GM21367 (cell line): ENCODE data around the gene ARHGEF25.
A peak's percentile ranks its signal among the peaks of the same experiment; 100 is the strongest.
"Not testable (repeated sequence)": the region's sequence is repeated elsewhere in the genome, so short reads cannot be mapped to it uniquely, and the experiment has no call there.

Experiments
- ATAC-seq: cut with Tn5 transposase; IDR thresholded peaks from one replicate; pipeline ENCODE4 v1.9.1; 2021; ENCODE audit not compliant: unreplicated experiment

Gene ARHGEF25

DNA sequence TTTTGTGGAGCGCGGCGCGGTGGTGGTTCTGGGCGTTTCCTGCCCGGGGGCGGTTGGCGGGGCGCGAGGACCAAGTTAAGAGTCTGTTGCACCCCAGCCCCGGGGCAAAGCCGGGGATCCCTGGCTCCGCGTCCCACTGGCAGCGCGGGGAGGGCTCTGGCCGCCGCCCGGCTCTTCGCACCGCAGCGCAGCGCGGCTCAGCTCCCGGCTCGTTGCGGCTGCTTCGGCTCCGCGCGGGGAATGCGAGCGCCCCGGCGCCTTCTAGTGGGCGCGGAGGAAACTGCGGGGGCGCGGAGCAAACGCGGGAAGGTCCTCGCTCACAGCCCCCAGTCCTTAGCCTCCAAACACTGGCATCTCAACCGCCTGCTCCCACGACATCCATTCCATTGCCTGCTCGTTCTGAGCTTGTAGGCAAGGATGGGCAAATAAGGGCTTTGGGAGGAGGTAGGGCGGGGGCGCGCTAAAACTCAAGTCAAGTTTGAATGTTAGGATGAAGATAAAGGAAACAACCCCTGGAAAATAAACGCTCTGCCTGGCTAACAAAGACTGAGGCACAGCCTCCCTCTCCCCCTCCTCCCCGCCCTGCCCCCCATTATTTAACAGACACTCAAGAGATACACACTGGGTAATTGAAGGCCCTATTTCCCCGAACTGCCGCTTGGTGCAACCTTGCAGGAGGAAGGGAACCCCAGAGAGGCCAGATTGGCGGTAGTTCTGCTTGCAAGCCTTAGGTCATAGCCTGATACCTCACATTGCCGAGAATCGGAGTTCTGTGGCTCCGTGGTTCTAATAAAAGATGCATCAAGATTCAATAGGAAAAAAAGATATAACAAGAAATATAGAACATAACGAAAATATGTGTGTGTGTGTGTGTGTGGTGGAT, 22.0 kb downstream of the ARHGEF25 start, which contains the start of gene B4GALNT1:
B4GALNT1 (minus strand) TSS at position 244 of the 883 bp plus-strand sequence. CDS start 1,069 bp downstream, outside the sequence.
- ATAC-seq, result peak; percentile 47

DNA sequence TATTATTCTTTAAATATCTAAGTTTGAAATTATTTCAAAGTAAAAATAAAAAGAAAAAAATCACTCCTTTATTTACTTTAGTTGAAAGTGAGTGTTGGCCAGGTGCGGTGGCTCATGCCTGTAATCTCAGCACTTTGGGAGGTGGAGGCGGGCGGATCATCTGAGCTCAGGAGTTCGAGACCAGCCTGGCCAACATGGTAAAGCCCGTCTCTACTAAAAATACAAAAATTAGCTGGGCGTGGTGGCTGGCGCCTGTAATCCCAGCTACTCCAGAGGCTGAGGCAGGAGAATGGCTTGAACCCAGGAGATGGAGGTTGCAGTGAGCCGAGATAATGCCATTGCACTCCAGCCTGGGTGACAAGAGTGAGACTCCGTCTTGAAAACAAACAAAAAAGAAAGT, 25.5 kb downstream of the ARHGEF25 start:
- ATAC-seq, result not testable (repeated sequence)

DNA sequence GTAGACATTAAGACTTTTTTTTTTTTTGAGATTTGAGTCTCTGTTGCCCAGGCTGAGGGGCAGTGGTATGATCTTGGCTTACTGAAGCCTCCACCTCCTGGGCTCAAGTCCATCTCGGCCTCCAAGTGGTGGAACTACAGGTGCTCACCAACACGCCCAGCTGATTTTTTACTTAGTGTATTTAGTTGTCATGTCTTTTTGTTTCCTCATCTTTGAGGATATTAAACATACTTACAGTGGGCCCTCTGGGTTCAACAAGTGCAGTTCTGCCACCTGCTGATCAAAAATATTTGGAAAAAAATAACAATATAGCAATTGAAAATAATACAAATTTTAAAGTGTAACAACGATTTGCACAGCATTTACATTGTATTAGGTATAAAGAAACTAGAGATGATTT, 26.1 kb downstream of the ARHGEF25 start:
- no peak for ATAC-seq

GRCh38 chr12:57638096-57638495, 26.9 kb downstream of the ARHGEF25 start:
- no peak for ATAC-seq

- ATAC-seq, result no peak
These were observed 29.2 kb downstream of the ARHGEF25 start for GRCh38 chr12:57640175-57641042.

GRCh38 chr12:57641699-57642442, 30.6 kb downstream of the ARHGEF25 start:
- no peak for ATAC-seq

DNA sequence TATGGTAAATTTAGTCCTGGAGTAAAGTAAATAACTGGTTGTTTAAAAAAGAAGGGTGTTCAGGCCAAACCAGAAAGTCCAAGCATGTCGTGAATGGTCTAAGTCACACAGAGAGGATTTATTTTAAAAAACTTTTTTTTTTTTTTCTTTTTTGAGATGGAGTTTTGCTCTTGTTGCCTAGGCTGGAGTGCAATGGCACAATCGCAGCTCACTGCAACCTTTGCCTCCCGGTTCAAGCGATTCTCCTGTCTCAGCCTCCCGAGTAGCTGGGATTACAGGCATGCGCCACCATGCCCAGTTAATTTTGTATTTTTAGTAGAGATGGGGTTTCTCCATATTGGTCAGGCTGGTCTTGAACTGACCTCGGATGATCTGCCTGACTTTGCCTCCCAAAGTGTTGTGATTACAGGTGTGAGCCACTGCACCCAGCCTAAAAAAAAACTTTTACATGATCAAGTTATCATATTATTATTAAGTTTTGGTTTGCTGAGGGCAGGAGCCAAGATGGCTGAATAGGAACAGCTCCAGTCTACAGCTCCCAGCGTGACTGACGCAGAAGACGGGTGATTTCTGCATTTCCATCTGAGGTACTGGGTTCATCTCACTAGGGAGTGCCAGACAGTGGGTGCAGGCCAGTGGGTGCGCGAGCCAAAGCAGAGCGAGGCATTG, 34.9 kb downstream of the ARHGEF25 start:
- not testable (repeated sequence) for ATAC-seq

- not testable (repeated sequence) for ATAC-seq
These were observed 35.4 kb downstream of the ARHGEF25 start for GRCh38 chr12:57646659-57647049.

DNA sequence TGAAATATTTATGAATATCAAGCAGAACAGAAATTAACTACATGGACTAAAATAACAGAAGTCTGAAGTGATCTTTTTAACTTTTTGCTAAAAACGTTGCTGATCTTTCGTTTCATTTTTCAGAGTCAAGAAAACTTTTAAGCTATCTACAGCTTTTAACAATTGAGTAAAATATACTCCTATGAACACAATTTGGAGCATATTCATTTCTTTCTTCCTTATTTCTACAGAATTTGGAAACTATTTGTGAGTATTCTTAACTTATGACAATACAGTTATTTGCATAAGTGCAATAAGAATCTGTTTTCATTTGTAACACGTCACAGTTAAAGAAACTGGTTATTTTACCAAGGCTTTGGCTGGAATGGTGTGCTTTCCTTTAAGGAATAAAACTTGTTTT, 42.8 kb downstream of the ARHGEF25 start:
- ATAC-seq, result no peak

- no peak for ATAC-seq
These were observed 44.5 kb downstream of the ARHGEF25 start for GRCh38 chr12:57655541-57656240.

DNA sequence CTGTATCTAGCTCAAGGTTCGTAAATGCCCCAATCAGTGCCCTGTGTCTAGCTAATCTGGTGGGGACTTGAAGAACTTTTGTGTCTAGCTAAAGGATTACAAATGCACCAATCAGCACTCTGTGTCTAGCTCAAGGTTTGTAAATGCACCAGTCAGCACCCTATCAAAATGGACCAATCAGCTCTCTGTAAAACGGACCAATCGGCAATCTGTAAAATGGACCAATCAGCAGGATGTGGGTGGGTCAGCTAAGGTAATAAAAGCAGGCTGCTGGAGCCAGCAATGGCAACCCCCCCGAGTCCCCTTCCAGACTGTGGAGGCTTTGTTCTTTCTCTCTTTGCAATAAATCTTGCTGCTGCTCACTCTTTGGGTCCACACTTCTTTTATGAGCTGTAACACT, 45.2 kb downstream of the ARHGEF25 start:
- not testable (repeated sequence) for ATAC-seq

DNA sequence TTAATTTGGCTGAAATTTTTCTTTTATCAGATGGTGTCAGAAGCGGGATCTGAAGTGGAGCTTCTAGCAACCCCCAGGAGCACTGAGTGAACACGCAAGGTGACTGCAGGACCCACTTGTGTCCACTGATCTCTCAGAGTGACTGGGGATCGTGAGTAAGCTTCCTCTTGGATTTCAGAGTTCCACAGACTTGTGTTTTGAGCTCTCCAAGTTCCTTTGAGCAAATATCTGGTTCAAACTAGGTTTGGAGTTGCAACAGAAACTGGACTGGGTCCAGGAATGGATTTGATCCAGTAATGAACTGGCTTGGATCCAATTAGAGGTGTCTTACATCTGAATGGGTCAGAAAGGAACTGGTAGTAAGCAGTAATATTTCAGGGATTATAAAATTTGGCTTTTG, 46.5 kb downstream of the ARHGEF25 start:
- no peak for ATAC-seq

- ATAC-seq, result no peak
These were observed 47.7 kb downstream of the ARHGEF25 start for GRCh38 chr12:57658890-57659289.

DNA sequence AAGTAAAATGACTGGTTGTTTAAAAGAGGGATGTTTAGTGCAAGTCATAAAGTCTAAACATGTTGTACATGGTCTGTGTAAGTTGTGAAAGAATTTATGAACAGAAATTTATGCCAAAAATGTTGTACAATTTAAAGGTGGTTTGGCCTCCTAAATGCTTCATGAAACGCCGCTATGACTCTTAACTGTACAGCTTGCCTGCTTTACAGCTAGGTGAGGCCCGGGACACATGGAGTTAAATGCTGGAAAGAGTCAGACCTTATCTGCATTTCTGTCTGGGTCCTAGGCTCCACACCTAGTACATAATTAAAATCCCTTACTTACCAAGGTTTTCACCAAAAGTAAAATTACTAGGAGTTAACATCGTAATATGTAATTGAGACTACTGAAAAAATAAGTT, 50.1 kb downstream of the ARHGEF25 start:
- no peak for ATAC-seq

GRCh38 chr12:57665066-57665820, 54.0 kb downstream of the ARHGEF25 start:
- not testable (repeated sequence) for ATAC-seq
